Astrocyte (in vitro differentiated cells and primary cell): ENCODE results near the gene NUDT16L1. TPM values are rescaled to one million over a fixed set of nuclear protein-coding genes. Genes with fewer than 3 reads are reported as not detected.

Experiments used
- DNase-seq: peaks from one replicate; pipeline ENCODE4 v3.0.0-alpha.2; 2010; ENCODE audit warnings: low read depth
- FAIRE-seq: peaks from 2 replicates; lab custom pipeline; 2011; peaks lifted over from hg19 to GRCh38; lab: Jason Lieb, UNC
- H2AFZ ChIP-seq: 2 replicates; pipeline ENCODE4 v1.6.0; 2012; ENCODE audit warnings: low read depth, low read length, inconsistent platforms
- H3K27ac ChIP-seq: 2 replicates; pipeline ENCODE4 v1.5.1; 2011; ENCODE audit warnings: low read depth, low read length, inconsistent platforms
- H3K27me3 ChIP-seq: 2 replicates; pipeline ENCODE4 v1.6.0; 2011; ENCODE audit warnings: low read length, inconsistent platforms; ENCODE audit not compliant: insufficient read depth
- H3K36me3 ChIP-seq: 2 replicates; pipeline ENCODE4 v1.5.1; 2011; ENCODE audit warnings: low read length, inconsistent platforms; ENCODE audit not compliant: insufficient read depth
- H3K4me1 ChIP-seq: 2 replicates; pipeline ENCODE4 v1.5.1; 2011; ENCODE audit warnings: low read length, inconsistent platforms; ENCODE audit not compliant: insufficient read depth
- H3K4me2 ChIP-seq: 2 replicates; pipeline ENCODE4 v1.6.0; 2012; ENCODE audit warnings: low read length, inconsistent platforms
- H3K4me3 ChIP-seq: 2 replicates; pipeline ENCODE4 v1.5.1; 2011; ENCODE audit warnings: low read depth, mild to moderate bottlenecking, low read length, inconsistent platforms; ENCODE audit not compliant: insufficient read depth
- H3K79me2 ChIP-seq: 2 replicates; pipeline ENCODE4 v1.6.0; 2012; ENCODE audit warnings: mild to moderate bottlenecking, low read length, inconsistent platforms; ENCODE audit not compliant: insufficient read depth
- H3K9ac ChIP-seq: 2 replicates; pipeline ENCODE4 v1.6.0; 2012; ENCODE audit warnings: mild to moderate bottlenecking, low read length, inconsistent platforms
- H3K9me3 ChIP-seq: 2 replicates; pipeline ENCODE4 v1.5.1; 2012; ENCODE audit warnings: low read depth, mild to moderate bottlenecking, low read length, inconsistent platforms; ENCODE audit not compliant: insufficient read depth
- H4K20me1 ChIP-seq: 2 replicates; pipeline ENCODE4 v1.6.0; 2012; ENCODE audit warnings: low read length, inconsistent platforms; ENCODE audit not compliant: insufficient read depth
- H3K27ac Mint-ChIP-seq: one replicate; pipeline ENCODE4 v1.8.0; 2021; ENCODE audit warnings: mild to moderate bottlenecking, mixed read lengths; ENCODE audit not compliant: unreplicated experiment
- H3K27me3 Mint-ChIP-seq: one replicate; pipeline ENCODE4 v1.8.0; 2021; ENCODE audit warnings: low read depth, mixed read lengths; ENCODE audit not compliant: unreplicated experiment
- H3K36me3 Mint-ChIP-seq: one replicate; pipeline ENCODE4 v1.8.0; 2021; ENCODE audit warnings: low read depth, mixed read lengths; ENCODE audit not compliant: unreplicated experiment
- H3K4me1 Mint-ChIP-seq: one replicate; pipeline ENCODE4 v1.8.0; 2021; ENCODE audit warnings: low read depth, mixed read lengths; ENCODE audit not compliant: unreplicated experiment
- H3K4me3 Mint-ChIP-seq: one replicate; pipeline ENCODE4 v1.8.0; 2021; ENCODE audit warnings: mild to moderate bottlenecking, moderate library complexity, mixed read lengths; ENCODE audit not compliant: unreplicated experiment
- H3K9me3 Mint-ChIP-seq: one replicate; pipeline ENCODE4 v1.8.0; 2021; ENCODE audit warnings: mild to moderate bottlenecking, mixed read lengths; ENCODE audit not compliant: unreplicated experiment
- CTCF ChIP-seq: IDR thresholded peaks from 2 replicates; pipeline ENCODE4 v1.5.1; 2011; ENCODE audit warnings: low read depth, mild to moderate bottlenecking, inconsistent platforms, low read length, moderate library complexity; ENCODE audit not compliant: insufficient read depth
- EZH2 ChIP-seq: IDR thresholded peaks from 2 replicates; pipeline ENCODE4 v1.6.1; 2012; ENCODE audit warnings: mild to moderate bottlenecking, low read length, inconsistent platforms; ENCODE audit not compliant: insufficient read depth
- total RNA-seq: library from RNA; stranded (reverse); gene quantifications from 2 replicates; pipeline ENCODE4 v1.2.1, GENCODE V29; 2021

NUDT16L1 gene
- total RNA-seq, 1 donor from 2014 or later, result 42.2 TPM

GRCh38 chr16:4655801-4656200 is 37.6 kb upstream of the NUDT16L1 start:
- Histone ChIP-seq H2AFZ (no peak overlapping the region), H3K9me3 (no peaks in the 10 kb centered on the region), H3K4me1 (peaks cover 14% of the 10 kb centered on the region), H3K4me2 (no peak overlapping the region), H3K36me3 (peaks cover 6% of the 10 kb centered on the region), H3K9ac (no peak overlapping the region), H4K20me1 (peaks cover 62% of the 10 kb centered on the region), H3K79me2 (peaks cover 10% of the 10 kb centered on the region), H3K27ac (no peak overlapping the region), H3K27me3 (no peaks in the 10 kb centered on the region), H3K4me3 (no peak overlapping the region)
- peaks cover 9% of the 10 kb centered on the region for H3K36me3 Mint-ChIP-seq
- no peak overlapping the region for H3K27ac Mint-ChIP-seq
- DNase-seq, result no peak
- H3K4me1 Mint-ChIP-seq, result peaks cover 2% of the 10 kb centered on the region
- no peak for FAIRE-seq
- H3K9me3 Mint-ChIP-seq, result no peaks in the 10 kb centered on the region
- TF ChIP-seq EZH2 (no peak), CTCF (no peak)
- no peak overlapping the region for H3K4me3 Mint-ChIP-seq
- H3K27me3 Mint-ChIP-seq, result no peaks in the 10 kb centered on the region

GRCh38 chr16:4656221-4656620 is 37.1 kb upstream of the NUDT16L1 start:
- Mint-ChIP-seq H3K4me3 (no peak overlapping the region), H3K27me3 (no peaks in the 10 kb centered on the region), H3K4me1 (peaks cover 4% of the 10 kb centered on the region), H3K27ac (no peak overlapping the region), H3K9me3 (no peaks in the 10 kb centered on the region), H3K36me3 (peaks cover 9% of the 10 kb centered on the region)
- TF ChIP-seq CTCF, result no peak
- no peak for TF ChIP-seq EZH2
- H2AFZ ChIP-seq, result no peak overlapping the region
- H3K9me3 ChIP-seq, result no peaks in the 10 kb centered on the region
- no peak overlapping the region for H3K4me3 ChIP-seq
- no peaks in the 10 kb centered on the region for H3K27me3 ChIP-seq
- DNase-seq (no peak), FAIRE-seq (no peak)
- H3K79me2 ChIP-seq, result peaks cover 9% of the 10 kb centered on the region
- peaks cover 18% of the 10 kb centered on the region for H3K4me1 ChIP-seq
- H3K36me3 ChIP-seq, result peaks cover 6% of the 10 kb centered on the region
- peaks cover 62% of the 10 kb centered on the region for H4K20me1 ChIP-seq
- no peak overlapping the region for H3K9ac ChIP-seq
- H3K4me2 ChIP-seq, result no peak overlapping the region
- no peak overlapping the region for H3K27ac ChIP-seq
